A549 (cell line): Measurements from ENCODE around the gene COPZ1. TPM values are rescaled to one million over a fixed set of nuclear protein-coding genes. Genes with fewer than 3 reads are reported as not detected.

ENCODE experiments used
- ATAC-seq, 2 experiments: fragments of 200-7000 bp in 1 of 2; fragments of >200 bp in 1 of 2; cut with Nextera tagmentation in 1 of 2; cut with Tn5 transposase in 1 of 2; 3 replicates each; pipeline versions ENCODE4 v1.8.0 to v1.9.1; 2018 to 2020; ENCODE audit warnings: mild to moderate bottlenecking in 1 of 2, moderate library complexity in 1 of 2
- CTCF ChIA-PET: fragments of 300-600 bp; sonication (Branson Sonifier 250); formaldehyde crosslinking; extraction: SDS; loops from one replicate; lab custom pipeline; 2021; ENCODE audit warnings: antibody characterized with exemption, inconsistent platforms; lab: Yijun Ruan, JAX
- POLR2A ChIA-PET: fragments of 350-600 bp; formaldehyde crosslinking; extraction: SDS; loops from one replicate; lab custom pipeline; 2021; ENCODE audit warnings: antibody characterized with exemption, inconsistent platforms; lab: Yijun Ruan, JAX
- DNase-seq, 2 experiments: peaks; one replicate each; pipeline versions ENCODE4 v3.0.0 to v3.0.0-alpha.2; 2011 to 2016; ENCODE audit warnings: low read depth in 1 of 2, low spot score in 1 of 2
- FAIRE-seq: peaks from 2 replicates; lab custom pipeline; 2011; peaks lifted over from hg19 to GRCh38; lab: Jason Lieb, UNC
- H3K27ac ChIP-seq, 2 experiments: fragments of >200 bp; sonication (Bioruptor Twin); formaldehyde crosslinking; 3 replicates each; pipeline ENCODE4 v1.5.1; 2016 to 2017
- H3K4me1 ChIP-seq: fragments of >200 bp; sonication (Bioruptor Twin); formaldehyde crosslinking; 3 replicates; pipeline ENCODE4 v1.6.1; 2016
- H3K4me2 ChIP-seq: fragments of >200 bp; sonication (Bioruptor Twin); formaldehyde crosslinking; 3 replicates; pipeline ENCODE4 v1.6.1; 2016
- H3K4me3 ChIP-seq: fragments of >200 bp; sonication (Bioruptor Twin); formaldehyde crosslinking; 3 replicates; pipeline ENCODE4 v1.5.1; 2016
- H3K9me3 ChIP-seq: fragments of >200 bp; sonication (Bioruptor Twin); formaldehyde crosslinking; 3 replicates; pipeline ENCODE4 v1.6.1; 2016
- ATOH8 ChIP-seq: fragments of 250-450 bp; sonication (Bioruptor Pico); IDR thresholded peaks from 2 replicates; pipeline ENCODE4 v1.5.0; 2020; ENCODE audit warnings: low read depth, mild to moderate bottlenecking, moderate library complexity
- BHLHE40 ChIP-seq: IDR thresholded peaks from 2 replicates; pipeline ENCODE4 v1.6.1; 2012; ENCODE audit warnings: low read depth, low read length, inconsistent platforms
- CBX8 ChIP-seq: fragments of 200-600 bp; sonication (generic); IDR thresholded peaks from 2 replicates; pipeline ENCODE4 v1.6.1; 2016
- CEBPB ChIP-seq, 2 experiments: fragments of >200 bp in 1 of 2; sonication (Bioruptor Twin) in 1 of 2; formaldehyde crosslinking in 1 of 2; IDR thresholded peaks; 2 replicates each; pipeline ENCODE4 v1.6.1; 2012 to 2016
- CHD4 ChIP-seq: fragments of 200-600 bp; sonication (generic); IDR thresholded peaks from 2 replicates; pipeline ENCODE4 v1.6.1; 2016; ENCODE audit warnings: antibody characterized with exemption, mild to moderate bottlenecking, borderline replicate concordance
- EHMT2 ChIP-seq: fragments of 200-600 bp; sonication (generic); IDR thresholded peaks from 2 replicates; pipeline ENCODE4 v1.6.1; 2016; ENCODE audit warnings: antibody characterized with exemption, low read depth, mild to moderate bottlenecking, moderate library complexity
- EP300 ChIP-seq, 2 experiments: fragments of >200 bp; sonication (Bioruptor Twin); formaldehyde crosslinking; IDR thresholded peaks; 2 replicates in 1 of 2; 3 replicates in 1 of 2; pipeline ENCODE4 v1.6.1; 2016 to 2017
- FOSB ChIP-seq: fragments of 250-450 bp; sonication (Bioruptor Pico); IDR thresholded peaks from 2 replicates; pipeline ENCODE4 v1.5.0; 2020; ENCODE audit warnings: mild to moderate bottlenecking, moderate library complexity
- FOSL2 ChIP-seq, 2 experiments: fragments of 450-650 bp in 1 of 2; fragments of >200 bp in 1 of 2; sonication (Bioruptor Twin) in 1 of 2; formaldehyde crosslinking; IDR thresholded peaks; 2 replicates each; pipeline versions ENCODE4 v1.5.0 to v1.6.1; 2016 to 2020; ENCODE audit warnings: mild to moderate bottlenecking in 1 of 2, moderate library complexity in 1 of 2
- HDAC2 ChIP-seq: fragments of 200-600 bp; sonication (generic); IDR thresholded peaks from 2 replicates; pipeline ENCODE4 v1.6.1; 2016
- HEYL ChIP-seq: fragments of 250-450 bp; sonication (Bioruptor Pico); IDR thresholded peaks from 2 replicates; pipeline ENCODE4 v1.8.0; 2021; ENCODE audit warnings: mild to moderate bottlenecking, moderate library complexity
- HOXB13 ChIP-seq: fragments of 250-450 bp; sonication (Bioruptor Pico); IDR thresholded peaks from 2 replicates; pipeline ENCODE4 v1.5.0; 2020; ENCODE audit warnings: low read depth, mild to moderate bottlenecking, moderate library complexity
- JUNB ChIP-seq: fragments of >200 bp; sonication (Bioruptor Twin); formaldehyde crosslinking; IDR thresholded peaks from 2 replicates; pipeline ENCODE4 v1.6.1; 2016
- KDM1A ChIP-seq: fragments of 200-600 bp; sonication (generic); IDR thresholded peaks from 2 replicates; pipeline ENCODE4 v1.6.1; 2016; ENCODE audit warnings: low read depth, mild to moderate bottlenecking
- MAFK ChIP-seq: fragments of 450-650 bp; IDR thresholded peaks from 2 replicates; pipeline ENCODE4 v1.6.1; 2014; ENCODE audit not compliant: partially characterized antibody
- MAZ ChIP-seq: fragments of 150-350 bp; IDR thresholded peaks from 2 replicates; pipeline ENCODE4 v1.6.1; 2014; ENCODE audit warnings: antibody characterized with exemption, low read depth, low read length, borderline replicate concordance
- MYC ChIP-seq: IDR thresholded peaks from 2 replicates; pipeline ENCODE4 v1.6.1; 2012; ENCODE audit warnings: mild to moderate bottlenecking, inconsistent platforms, low read length, improper control_type of control experiment, borderline replicate concordance
- NR3C1 ChIP-seq: fragments of >200 bp; sonication (Bioruptor Twin); formaldehyde crosslinking; IDR thresholded peaks from 3 replicates; pipeline ENCODE4 v1.6.1; 2017
- PBX3 ChIP-seq: IDR thresholded peaks from 2 replicates; pipeline ENCODE4 v1.6.1; 2012
- RFX5 ChIP-seq: fragments of 450-650 bp; IDR thresholded peaks from 2 replicates; pipeline ENCODE4 v1.7.1; 2014; ENCODE audit warnings: antibody characterized with exemption, mild to moderate bottlenecking, moderate library complexity
- RNF2 ChIP-seq: fragments of 200-600 bp; sonication (generic); IDR thresholded peaks from 2 replicates; pipeline ENCODE4 v1.6.1; 2016; ENCODE audit warnings: low read depth, mild to moderate bottlenecking, antibody characterized with exemption, moderate library complexity, borderline replicate concordance
- ZFP36 ChIP-seq: fragments of 450-650 bp; IDR thresholded peaks from 2 replicates; pipeline ENCODE4 v1.6.1; 2014; ENCODE audit warnings: borderline replicate concordance; ENCODE audit not compliant: partially characterized antibody
- WGBS: methylation state at CpG from one replicate; pipeline ENCODE4 v1.1.6; 2017; ENCODE audit errors: missing lambda C conversion rate; 5-methylcytosine and 5-hydroxymethylcytosine counted together
- polyA plus RNA-seq, 4 experiments: library from polyadenylated mRNA; depleted of rRNA in 3 of 4; stranded (reverse); fragments of >200 nt; fragmentation: RNase III in 1 of 4; extraction: RNeasy Plus Mini Kit Qiagen cat#74134 plus additional on column Dnase treatment in 1 of 4; gene quantifications; 2 replicates in 3 of 4; 3 replicates in 1 of 4; pipeline ENCODE4 v1.2.3, GENCODE V29; 2011 to 2017
- TF ChIP-seq, protein P1 (sequence below): fragments of >200 bp; sonication (Bioruptor Twin); formaldehyde crosslinking; IDR thresholded peaks from 3 replicates; pipeline ENCODE4 v1.6.1; 2016
- TF ChIP-seq, protein P2 (sequence below): fragments of 450-650 bp; IDR thresholded peaks from 2 replicates; pipeline ENCODE4 v1.6.1; 2014; ENCODE audit warnings: antibody characterized with exemption

COPZ1 gene
- polyA plus RNA-seq, 2 of the 4 experiments (the other 2 are of a cell fraction), result 300 to 613 TPM

DNA sequence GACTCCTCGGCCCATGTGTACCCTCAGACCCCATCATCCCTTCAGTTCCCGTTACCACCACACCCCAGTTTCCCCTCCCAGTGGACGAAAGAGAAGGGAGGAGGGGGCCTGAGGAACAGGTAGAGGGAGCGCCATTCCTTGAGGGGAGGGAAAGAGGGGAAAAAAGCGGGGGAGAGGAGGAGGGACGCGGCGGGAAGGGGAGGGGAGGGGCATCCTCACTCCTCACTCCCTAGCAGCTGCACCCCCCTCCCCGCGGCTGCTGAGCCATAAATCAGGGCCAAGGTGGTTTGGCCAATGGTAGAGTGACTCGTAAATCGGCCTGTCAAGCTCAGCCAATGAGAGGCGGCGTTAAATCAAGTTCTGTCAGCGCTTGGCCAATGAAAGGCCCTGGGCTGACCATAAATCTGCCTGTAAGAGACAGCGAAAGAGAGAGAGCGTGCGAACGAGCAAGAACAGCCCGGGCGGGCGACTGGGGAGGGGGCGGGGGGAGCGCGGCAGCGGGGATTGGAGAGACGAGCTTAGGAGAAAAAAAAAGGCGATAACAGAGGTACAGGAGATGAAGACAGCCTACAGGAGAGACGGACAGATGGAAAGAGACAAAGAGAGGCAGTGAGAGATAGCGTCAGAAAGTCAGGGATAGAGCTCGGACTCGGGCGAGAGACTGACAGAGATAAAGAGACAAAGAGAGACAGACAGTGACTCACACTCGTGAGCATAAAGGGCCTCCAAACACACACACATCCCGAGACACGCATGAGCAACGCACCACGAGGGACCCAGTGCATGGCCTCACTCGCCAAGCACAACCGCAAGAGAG is 34.2 kb downstream of the COPZ1 start (continued):
- TF ChIP-seq, protein P1, sequence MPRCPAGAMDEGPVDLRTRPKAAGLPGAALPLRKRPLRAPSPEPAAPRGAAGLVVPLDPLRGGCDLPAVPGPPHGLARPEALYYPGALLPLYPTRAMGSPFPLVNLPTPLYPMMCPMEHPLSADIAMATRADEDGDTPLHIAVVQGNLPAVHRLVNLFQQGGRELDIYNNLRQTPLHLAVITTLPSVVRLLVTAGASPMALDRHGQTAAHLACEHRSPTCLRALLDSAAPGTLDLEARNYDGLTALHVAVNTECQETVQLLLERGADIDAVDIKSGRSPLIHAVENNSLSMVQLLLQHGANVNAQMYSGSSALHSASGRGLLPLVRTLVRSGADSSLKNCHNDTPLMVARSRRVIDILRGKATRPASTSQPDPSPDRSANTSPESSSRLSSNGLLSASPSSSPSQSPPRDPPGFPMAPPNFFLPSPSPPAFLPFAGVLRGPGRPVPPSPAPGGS, result 0 out of 3 replicates have a peak, but pooled peaks have one; percentile 22
- TF ChIP-seq FOSL2 (IDR thresholded peaks at IDR 0.05) (0 out of 2 replicates have a peak, but pooled peaks have one; percentile 38), FOSL2 (CRISPR knock-in tag; IDR thresholded peaks at IDR 0.05) (peak; percentile 75), RFX5 (peak; percentile 81), CEBPB (IDR thresholded peaks at IDR 0.05) (peak in 1 of 2 experiments; percentile 51; a peak in 1 of 4 replicates), NR3C1 (no peak), MAZ (peak; percentile 99), EHMT2 (no peak), BHLHE40 (peak; percentile 11; the same call in 1 of the 2 replicates), ZFP36 (peak; percentile 86), RNF2 (no peak; the same call in 1 of the 2 replicates), MAFK (no peak), CBX8 (no peak), HEYL (no peak), HOXB13 (CRISPR knock-in tag) (peak; percentile 57; the same call in 1 of the 2 replicates)
- TF ChIP-seq, protein P2, sequence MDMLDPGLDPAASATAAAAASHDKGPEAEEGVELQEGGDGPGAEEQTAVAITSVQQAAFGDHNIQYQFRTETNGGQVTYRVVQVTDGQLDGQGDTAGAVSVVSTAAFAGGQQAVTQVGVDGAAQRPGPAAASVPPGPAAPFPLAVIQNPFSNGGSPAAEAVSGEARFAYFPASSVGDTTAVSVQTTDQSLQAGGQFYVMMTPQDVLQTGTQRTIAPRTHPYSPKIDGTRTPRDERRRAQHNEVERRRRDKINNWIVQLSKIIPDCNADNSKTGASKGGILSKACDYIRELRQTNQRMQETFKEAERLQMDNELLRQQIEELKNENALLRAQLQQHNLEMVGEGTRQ, result no peak

GRCh38 chr12:54359762-54360351 is 34.9 kb downstream of the COPZ1 start:
- 72% methylated on average over 9 of the region's 9 CpGs for WGBS
- DNase-seq (no peak), FAIRE-seq (no peak), ATAC-seq (no peak)
- Histone ChIP-seq H3K4me2 (peak overlapping the region; percentile 89), H3K4me3 (peak overlapping the region; percentile 54), H3K27ac (peak overlapping the region; percentile 81 to 91), H3K9me3 (no peaks in the 10 kb centered on the region), H3K4me1 (peaks cover 28% of the 10 kb centered on the region)
- no peak for TF ChIP-seq MYC
- no peak for TF ChIP-seq EP300 (IDR thresholded peaks at IDR 0.05)
- no peak for TF ChIP-seq PBX3
- TF ChIP-seq CHD4, result peak; percentile 88
- no peak for TF ChIP-seq FOSB (CRISPR knock-in tag)
- no peak for TF ChIP-seq ATOH8
- TF ChIP-seq JUNB, result no peak
- TF ChIP-seq HDAC2, result peak; percentile 93; the same call in 1 of the 2 replicates
- peak; percentile 99 for TF ChIP-seq KDM1A
- ChIA-PET POLR2A (interaction anchor here (0.6 to 3.4 kb wide), 9 partner anchors 10 to 323 kb away, joined by 3 to 27 read pairs (median 5); partner anchors contain the start of genes CBX5, COPZ1 and HNRNPA1), CTCF (interaction anchor here (0.7 to 9.2 kb wide), 32 partner anchors 8 to 372 kb away, joined by 3 to 125 read pairs (median 8); partner anchors contain the start of gene HOXC8)
